PC-3 (cell line): ENCODE results near the gene FGF12.

ENCODE experiments used
- EZH2 ChIP-seq: fragments of 300-600 bp; sonication (generic); IDR thresholded peaks from one replicate; pipeline ENCODE4 v1.6.1; 2017; ENCODE audit warnings: antibody characterized with exemption, mild to moderate bottlenecking, low read length; ENCODE audit not compliant: unreplicated experiment
- EZH2phosphoT487 ChIP-seq: fragments of 300-600 bp; sonication (generic); IDR thresholded peaks from 2 replicates; pipeline ENCODE4 v1.6.1; 2018; ENCODE audit warnings: mild to moderate bottlenecking, antibody characterized with exemption, low read length, borderline replicate concordance
- TF ChIP-seq, protein P1 (sequence below): fragments of 300-600 bp; sonication (generic); conservative IDR thresholded peaks from 2 replicates; pipeline ENCODE4 v1.5.1; 2017; ENCODE audit warnings: antibody characterized with exemption, low read depth, mild to moderate bottlenecking, low read length

DNA sequence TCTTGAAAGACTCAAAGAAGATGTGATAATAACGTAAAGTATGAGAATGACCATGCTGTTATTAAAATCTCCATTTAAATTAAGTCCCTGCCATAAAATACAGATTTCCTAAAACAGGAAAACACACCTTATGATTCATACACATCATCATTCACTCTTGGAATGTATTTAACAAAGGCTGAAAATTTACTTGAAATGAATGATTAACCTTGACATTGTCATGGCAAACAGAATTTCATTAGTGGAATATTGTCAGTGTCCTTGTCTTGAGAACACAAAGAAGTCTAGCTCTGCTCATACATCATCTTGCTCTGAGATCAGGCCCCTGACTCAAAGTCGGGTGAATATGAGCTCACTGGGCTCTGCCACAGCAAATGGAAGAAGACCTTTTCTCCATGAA lies 313.9 kb downstream of the FGF12 start:
- TF ChIP-seq, protein P1, sequence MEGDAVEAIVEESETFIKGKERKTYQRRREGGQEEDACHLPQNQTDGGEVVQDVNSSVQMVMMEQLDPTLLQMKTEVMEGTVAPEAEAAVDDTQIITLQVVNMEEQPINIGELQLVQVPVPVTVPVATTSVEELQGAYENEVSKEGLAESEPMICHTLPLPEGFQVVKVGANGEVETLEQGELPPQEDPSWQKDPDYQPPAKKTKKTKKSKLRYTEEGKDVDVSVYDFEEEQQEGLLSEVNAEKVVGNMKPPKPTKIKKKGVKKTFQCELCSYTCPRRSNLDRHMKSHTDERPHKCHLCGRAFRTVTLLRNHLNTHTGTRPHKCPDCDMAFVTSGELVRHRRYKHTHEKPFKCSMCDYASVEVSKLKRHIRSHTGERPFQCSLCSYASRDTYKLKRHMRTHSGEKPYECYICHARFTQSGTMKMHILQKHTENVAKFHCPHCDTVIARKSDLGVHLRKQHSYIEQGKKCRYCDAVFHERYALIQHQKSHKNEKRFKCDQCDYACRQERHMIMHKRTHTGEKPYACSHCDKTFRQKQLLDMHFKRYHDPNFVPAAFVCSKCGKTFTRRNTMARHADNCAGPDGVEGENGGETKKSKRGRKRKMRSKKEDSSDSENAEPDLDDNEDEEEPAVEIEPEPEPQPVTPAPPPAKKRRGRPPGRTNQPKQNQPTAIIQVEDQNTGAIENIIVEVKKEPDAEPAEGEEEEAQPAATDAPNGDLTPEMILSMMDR = no peak
- TF ChIP-seq EZH2 = no peak
- TF ChIP-seq EZH2phosphoT487 = no peak
